ENCODE measurements around the gene DPEP1. TPM values are rescaled to one million over a fixed set of nuclear protein-coding genes. Genes with fewer than 3 reads are reported as not detected.

The DPEP1 gene
- total RNA-seq, 6 experiments from 2014 or later, result 0.93 TPM; not detected in 5

GRCh38 chr16:89612415-89613166 is 851 bp upstream of the DPEP1 start:
- DNase-seq, result no peak
- no peak overlapping the region for H3K27ac ChIP-seq
- H3K9me3 ChIP-seq, result no peaks in the 10 kb centered on the region
- no peak for ATAC-seq
- WGBS (ENCODE audit: insufficient coverage, low coverage, low lambda C conversion rate, missing lambda C conversion rate), result 80% methylated on average over 14 of the region's 20 CpGs
- intact Hi-C loops (cut with DNase I), result no loop called here
- H3K4me1 ChIP-seq, result no peaks in the 10 kb centered on the region
- H3K4me3 ChIP-seq, result no peak overlapping the region
- H3K36me3 ChIP-seq, result no peaks in the 10 kb centered on the region
- no peak for TF ChIP-seq CTCF (IDR thresholded peaks at IDR 0.05)
- TF ChIP-seq POLR2A (IDR thresholded peaks at IDR 0.05), result no peak
- H3K27me3 ChIP-seq, result no peaks in the 10 kb centered on the region

- Histone ChIP-seq H3K27me3 (no peaks in the 10 kb centered on the region), H3K4me1 (no peaks in the 10 kb centered on the region), H3K36me3 (no peaks in the 10 kb centered on the region), H3K27ac (no peak overlapping the region), H3K4me3 (no peak overlapping the region), H3K9me3 (no peaks in the 10 kb centered on the region)
- 80% methylated on average over 1 of the region's 22 CpGs for WGBS (ENCODE audit: insufficient coverage, low coverage, low lambda C conversion rate, missing lambda C conversion rate)
- ATAC-seq (no peak), DNase-seq (no peak)
- intact Hi-C loops (cut with DNase I), result no loop called here
- no peak for TF ChIP-seq CTCF (IDR thresholded peaks at IDR 0.05)
- TF ChIP-seq POLR2A (IDR thresholded peaks at IDR 0.05), result no peak
Observed at GRCh38 chr16:89613954-89614459, 565 bp downstream of the DPEP1 start.

GRCh38 chr16:89615176-89615575 is 1.7 kb downstream of the DPEP1 start:
- no peak overlapping the region for H3K4me3 ChIP-seq
- H3K9me3 ChIP-seq, result no peaks in the 10 kb centered on the region
- TF ChIP-seq POLR2A (IDR thresholded peaks at IDR 0.05) (no peak), CTCF (IDR thresholded peaks at IDR 0.05) (no peak)
- ATAC-seq, result peak in 2 of 4 donors; percentile 18 to 25
- no CpG with 5 or more reads among the region's 13 CpGs for WGBS (ENCODE audit: insufficient coverage, low coverage, low lambda C conversion rate, missing lambda C conversion rate)
- intact Hi-C loops (cut with DNase I), result no loop called here
- no peak overlapping the region for H3K27ac ChIP-seq
- H3K27me3 ChIP-seq, result no peaks in the 10 kb centered on the region
- no peaks in the 10 kb centered on the region for H3K36me3 ChIP-seq
- DNase-seq, result no peak
- H3K4me1 ChIP-seq, result no peaks in the 10 kb centered on the region

- TF ChIP-seq CTCF (IDR thresholded peaks at IDR 0.05) (peak; percentile 57 to 74 (median 62)), POLR2A (IDR thresholded peaks at IDR 0.05) (no peak)
- 2% methylated on average over 8 of the region's 17 CpGs for WGBS (ENCODE audit: insufficient coverage, low coverage, low lambda C conversion rate, missing lambda C conversion rate)
- H3K27me3 ChIP-seq, result no peaks in the 10 kb centered on the region
- no peaks in the 10 kb centered on the region for H3K4me1 ChIP-seq
- no peak overlapping the region for H3K4me3 ChIP-seq
- no peaks in the 10 kb centered on the region for H3K36me3 ChIP-seq
- H3K9me3 ChIP-seq, result no peaks in the 10 kb centered on the region
- intact Hi-C loops (cut with DNase I), result no loop called here
- ATAC-seq (peak; percentile 42 to 67 (median 60)), DNase-seq (peak in 1 of 3 donors; percentile 47)
- H3K27ac ChIP-seq, result no peak overlapping the region
Observed at GRCh38 chr16:89615596-89616090, 2.2 kb downstream of the DPEP1 start.
